KBM-7 (cell line): ENCODE results near the gene RPRM.
"Not testable (repeated sequence)": the region's sequence is repeated elsewhere in the genome, so short reads cannot be mapped to it uniquely, and the experiment has no call there.

Experiments used
- DNase-seq: peaks from one replicate; pipeline ENCODE4 v3.0.0-alpha.2; 2015
- in situ Hi-C: fragments of 300-500 bp; cut with MboI; formaldehyde crosslinking; loops from 2 replicates; pipeline ENCODE4 v1.14.3; 2020; ENCODE audit warnings: low sequenced_read_pairs, low pct_unique_long_range_greater_than_20kb, mixed read lengths

Gene RPRM

GRCh38 chr2:153478289-153479261 is at the start of gene RPRM:
Gene RPRM, minus strand, starts transcription at chr2:153478762. Its CDS starts 197 bp downstream, at chr2:153478565.
- DNase-seq, result peak; percentile 80
- in situ Hi-C loops, result no loop called here

- peak; percentile 62 for DNase-seq
- in situ Hi-C loops, result no loop called here
Observed at GRCh38 chr2:153519257-153519875, 40.8 kb upstream of the RPRM start.

GRCh38 chr2:153512331-153512730 is 33.8 kb upstream of the RPRM start:
- DNase-seq, result no peak
- in situ Hi-C loops, result no loop called here

- DNase-seq, result no peak
- in situ Hi-C loops, result no loop called here
Observed at GRCh38 chr2:153510996-153511395, 32.4 kb upstream of the RPRM start.

- in situ Hi-C loops, result no loop called here
- no peak for DNase-seq
Observed at GRCh38 chr2:153509133-153509532, 30.6 kb upstream of the RPRM start.

GRCh38 chr2:153506499-153506898 is 27.9 kb upstream of the RPRM start:
- DNase-seq, in situ Hi-C loops: not testable (repeated sequence)

GRCh38 chr2:153499439-153499838 is 20.9 kb upstream of the RPRM start:
- in situ Hi-C loops, result no loop called here
- no peak for DNase-seq

- in situ Hi-C loops, result no loop called here
- no peak for DNase-seq
Observed at GRCh38 chr2:153497938-153498629, 19.5 kb upstream of the RPRM start.

GRCh38 chr2:153495725-153496124 is 17.2 kb upstream of the RPRM start:
- in situ Hi-C loops, result no loop called here
- DNase-seq, result no peak

- no peak for DNase-seq
- in situ Hi-C loops, result no loop called here
Observed at GRCh38 chr2:153488072-153488471, 9.5 kb upstream of the RPRM start.

GRCh38 chr2:153487448-153487847 is 8.9 kb upstream of the RPRM start:
- in situ Hi-C loops, result no loop called here
- DNase-seq, result no peak

GRCh38 chr2:153479573-153479972 is 1.0 kb upstream of the RPRM start:
- no peak for DNase-seq
- in situ Hi-C loops, result no loop called here

GRCh38 chr2:153477636-153478288 is 800 bp downstream of the RPRM start:
- no peak for DNase-seq
- in situ Hi-C loops, result no loop called here

GRCh38 chr2:153476816-153477635 is 1.5 kb downstream of the RPRM start:
- in situ Hi-C loops, result no loop called here
- DNase-seq, result no peak

- in situ Hi-C loops, result no loop called here
Observed at GRCh38 chr2:153476491-153476815, 2.1 kb downstream of the RPRM start.

GRCh38 chr2:153474876-153475435 is 3.6 kb downstream of the RPRM start:
- no peak for DNase-seq
- in situ Hi-C loops, result no loop called here

More at GRCh38 chr2:153476491-153476815, 2.1 kb downstream of the RPRM start:
- DNase-seq, result no peak

- no peak for DNase-seq
- in situ Hi-C loops, result no loop called here
Observed at GRCh38 chr2:153474407-153474806, 4.2 kb downstream of the RPRM start.

GRCh38 chr2:153470867-153471266 is 7.7 kb downstream of the RPRM start:
- DNase-seq, result no peak
- in situ Hi-C loops, result no loop called here
